ENCODE data around the gene SPRR2G. TPM values are rescaled to one million over a fixed set of nuclear protein-coding genes. Genes with fewer than 3 reads are reported as not detected.

SPRR2G gene
- total and polyA plus RNA-seq, 2 of the 8 experiments (the other 6 are each of a cell fraction or from before 2014, with no cell fraction given), result not detected

Small RNA genes lying within 50 kb of the gene (small RNA-seq; reads per million reads assigned to genes)
- gene SPRR2C (ENCODE audit: insufficient read depth), result not detected

Other genes with a start within 250 kb of the SPRR2G start
- gene IVL, start 242.3 kb downstream of the SPRR2G start, total RNA-seq (2021; fragmentation: NEBNext Ultra II Directional; extraction: Animal tissue kit (Norgen Biotek cat#: 25700)), result not detected in 2 replicates
- gene IVL, start 242.3 kb downstream of the SPRR2G start, polyA plus RNA-seq (2011; rRNA removed), result not detected in 2 replicates
- not detected in 2 replicates for gene SPRR5, start 203.7 kb downstream of the SPRR2G start, total RNA-seq (2021; fragmentation: NEBNext Ultra II Directional; extraction: Animal tissue kit (Norgen Biotek cat#: 25700))
- gene SPRR5, start 203.7 kb downstream of the SPRR2G start, polyA plus RNA-seq (2011; rRNA removed), result not detected in 2 replicates
- gene SPRR4, start 180.2 kb downstream of the SPRR2G start, total RNA-seq (2021; fragmentation: NEBNext Ultra II Directional; extraction: Animal tissue kit (Norgen Biotek cat#: 25700)), result not detected in 2 replicates
- gene SPRR4, start 180.2 kb downstream of the SPRR2G start, polyA plus RNA-seq (2011; rRNA removed), result not detected in 2 replicates
- gene SPRR1A, start 166.8 kb downstream of the SPRR2G start, total RNA-seq (2021; fragmentation: NEBNext Ultra II Directional; extraction: Animal tissue kit (Norgen Biotek cat#: 25700)), result not detected in 2 replicates
- gene SPRR1A, start 166.8 kb downstream of the SPRR2G start, polyA plus RNA-seq (2011; rRNA removed), result not detected in 2 replicates
- gene SPRR3, start 149.1 kb downstream of the SPRR2G start, total RNA-seq (2021; fragmentation: NEBNext Ultra II Directional; extraction: Animal tissue kit (Norgen Biotek cat#: 25700)), result not detected in 2 replicates
- not detected in 2 replicates for gene SPRR3, start 149.1 kb downstream of the SPRR2G start, polyA plus RNA-seq (2011; rRNA removed)
- gene SPRR1B, start 119.7 kb downstream of the SPRR2G start, total RNA-seq (2021; fragmentation: NEBNext Ultra II Directional; extraction: Animal tissue kit (Norgen Biotek cat#: 25700)), result not detected in 2 replicates
- gene SPRR1B, start 119.7 kb downstream of the SPRR2G start, polyA plus RNA-seq (2011; rRNA removed), result 0.16 and 0.23 TPM in 2 replicates
- not detected in 2 replicates for gene SPRR2D, start 109.8 kb downstream of the SPRR2G start, total RNA-seq (2021; fragmentation: NEBNext Ultra II Directional; extraction: Animal tissue kit (Norgen Biotek cat#: 25700))
- not detected in 2 replicates for gene SPRR2D, start 109.8 kb downstream of the SPRR2G start, polyA plus RNA-seq (2011; rRNA removed)
- gene SPRR2A, start 93.4 kb downstream of the SPRR2G start, total RNA-seq (2021; fragmentation: NEBNext Ultra II Directional; extraction: Animal tissue kit (Norgen Biotek cat#: 25700)), result not detected in 2 replicates
- gene SPRR2A, start 93.4 kb downstream of the SPRR2G start, polyA plus RNA-seq (2011; rRNA removed), result not detected in 2 replicates
- gene SPRR2B, start 79.3 kb downstream of the SPRR2G start, total RNA-seq (2021; fragmentation: NEBNext Ultra II Directional; extraction: Animal tissue kit (Norgen Biotek cat#: 25700)), result not detected in 2 replicates
- gene SPRR2B, start 79.3 kb downstream of the SPRR2G start, polyA plus RNA-seq (2011; rRNA removed), result not detected in 2 replicates
- gene SPRR2E, start 56.4 kb downstream of the SPRR2G start, total RNA-seq (2021; fragmentation: NEBNext Ultra II Directional; extraction: Animal tissue kit (Norgen Biotek cat#: 25700)), result not detected in 2 replicates
- not detected in 2 replicates for gene SPRR2E, start 56.4 kb downstream of the SPRR2G start, polyA plus RNA-seq (2011; rRNA removed)
- gene SPRR2F, start 37.4 kb downstream of the SPRR2G start, total RNA-seq (2021; fragmentation: NEBNext Ultra II Directional; extraction: Animal tissue kit (Norgen Biotek cat#: 25700)), result 1.0 and 1.1 TPM in 2 replicates
- 0.49 and 0.50 TPM in 2 replicates for gene SPRR2F, start 37.4 kb downstream of the SPRR2G start, polyA plus RNA-seq (2011; rRNA removed)
- gene LELP1, start 52.5 kb upstream of the SPRR2G start, total RNA-seq (2021; fragmentation: NEBNext Ultra II Directional; extraction: Animal tissue kit (Norgen Biotek cat#: 25700)), result not detected in 2 replicates
- gene LELP1, start 52.5 kb upstream of the SPRR2G start, polyA plus RNA-seq (2011; rRNA removed), result not detected in 2 replicates
- gene PRR9, start 66.7 kb upstream of the SPRR2G start, total RNA-seq (2021; fragmentation: NEBNext Ultra II Directional; extraction: Animal tissue kit (Norgen Biotek cat#: 25700)), result not detected in 2 replicates
- not detected in 2 replicates for gene PRR9, start 66.7 kb upstream of the SPRR2G start, polyA plus RNA-seq (2011; rRNA removed)
- not detected in 2 replicates for gene LORICRIN, start 108.8 kb upstream of the SPRR2G start, total RNA-seq (2021; fragmentation: NEBNext Ultra II Directional; extraction: Animal tissue kit (Norgen Biotek cat#: 25700))
- gene LORICRIN, start 108.8 kb upstream of the SPRR2G start, polyA plus RNA-seq (2011; rRNA removed), result 0.08 TPM in 1 of 2 replicates, not detected in the other
- not detected in 2 replicates for gene PGLYRP3, start 162.1 kb upstream of the SPRR2G start, total RNA-seq (2021; fragmentation: NEBNext Ultra II Directional; extraction: Animal tissue kit (Norgen Biotek cat#: 25700))
- gene PGLYRP3, start 162.1 kb upstream of the SPRR2G start, polyA plus RNA-seq (2011; rRNA removed), result not detected in 2 replicates
- not detected in 2 replicates for gene PGLYRP4, start 198.0 kb upstream of the SPRR2G start, total RNA-seq (2021; fragmentation: NEBNext Ultra II Directional; extraction: Animal tissue kit (Norgen Biotek cat#: 25700))
- gene PGLYRP4, start 198.0 kb upstream of the SPRR2G start, polyA plus RNA-seq (2011; rRNA removed), result not detected in 2 replicates
- not detected in 2 replicates for gene S100A9, start 207.0 kb upstream of the SPRR2G start, total RNA-seq (2021; fragmentation: NEBNext Ultra II Directional; extraction: Animal tissue kit (Norgen Biotek cat#: 25700))
- gene S100A9, start 207.0 kb upstream of the SPRR2G start, polyA plus RNA-seq (2011; rRNA removed), result not detected in 2 replicates
- gene S100A12, start 224.7 kb upstream of the SPRR2G start, total RNA-seq (2021; fragmentation: NEBNext Ultra II Directional; extraction: Animal tissue kit (Norgen Biotek cat#: 25700)), result not detected in 2 replicates
- gene S100A12, start 224.7 kb upstream of the SPRR2G start, polyA plus RNA-seq (2011; rRNA removed), result not detected in 2 replicates
- not detected in 2 replicates for gene S100A8, start 240.2 kb upstream of the SPRR2G start, total RNA-seq (2021; fragmentation: NEBNext Ultra II Directional; extraction: Animal tissue kit (Norgen Biotek cat#: 25700))
- gene S100A8, start 240.2 kb upstream of the SPRR2G start, polyA plus RNA-seq (2011; rRNA removed), result not detected in 2 replicates

Measured in H1 (cell line).